Esophagus mucosa (tissue), 1 donor: ENCODE measurements around the gene MAD1L1. TPM values are rescaled to one million over a fixed set of nuclear protein-coding genes. Genes with fewer than 3 reads are reported as not detected.
"Not testable (repeated sequence)": the region's sequence is repeated elsewhere in the genome, so short reads cannot be mapped to it uniquely, and the experiment has no call there.

Experiments used
- ATAC-seq: fragments of 200-7000 bp; cut with Tn5 transposase; one replicate; pipeline ENCODE4 v1.9.1; 2020
- total RNA-seq: library from RNA; stranded (reverse); gene quantifications from one replicate; pipeline ENCODE4 v1.2.4, GENCODE V29; 2023
- donor health status: DM: yes; HTN: yes; CAD: no.

MAD1L1 gene
- total RNA-seq, 1 donor from 2014 or later, result 23.7 TPM

GRCh38 chr7:2059964-2060700 is 172.6 kb downstream of the MAD1L1 start:
- no peak for ATAC-seq

DNA sequence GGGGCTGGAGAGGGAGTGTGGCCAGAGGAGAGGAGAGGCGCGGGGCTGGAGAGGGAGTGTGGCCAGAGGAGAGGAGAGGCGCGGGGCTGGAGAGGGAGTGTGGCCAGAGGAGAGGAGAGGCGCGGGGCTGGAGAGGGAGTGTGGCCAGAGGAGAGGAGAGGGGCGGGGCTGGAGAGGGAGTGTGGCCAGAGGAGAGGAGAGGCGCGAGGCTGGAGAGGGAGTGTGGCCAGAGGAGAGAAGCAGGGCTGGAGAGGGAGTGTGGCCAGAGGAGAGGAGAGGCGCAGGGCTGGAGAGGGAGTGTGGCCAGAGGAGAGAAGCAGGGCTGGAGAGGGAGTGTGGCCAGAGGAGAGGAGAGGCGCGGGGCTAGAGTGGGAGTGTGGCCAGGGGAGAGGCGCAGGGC is 174.5 kb downstream of the MAD1L1 start:
- ATAC-seq, result not testable (repeated sequence)

- ATAC-seq, result no peak
Measured at GRCh38 chr7:2055956-2056355, 176.8 kb downstream of the MAD1L1 start.

DNA sequence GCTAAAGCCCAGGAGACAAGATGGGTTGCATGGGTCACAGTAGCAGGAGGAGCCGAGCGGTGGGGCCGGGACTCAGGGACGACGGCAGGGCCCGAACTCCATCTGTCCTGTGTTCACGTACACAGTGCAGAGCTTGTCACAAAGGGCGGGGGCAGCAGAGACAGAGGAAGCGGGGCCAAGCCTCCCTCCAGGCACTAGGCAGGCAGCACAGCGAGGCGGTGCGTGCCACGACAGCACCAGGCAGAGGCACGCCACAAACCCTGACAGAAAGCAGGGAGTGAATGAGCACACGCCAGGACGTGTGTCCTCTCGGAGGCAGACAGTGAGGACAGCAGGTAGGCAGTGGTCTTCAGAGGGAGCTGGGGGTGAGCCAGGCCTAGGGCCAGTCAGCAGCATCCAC is 177.8 kb downstream of the MAD1L1 start:
- ATAC-seq, result peak; percentile 66

DNA sequence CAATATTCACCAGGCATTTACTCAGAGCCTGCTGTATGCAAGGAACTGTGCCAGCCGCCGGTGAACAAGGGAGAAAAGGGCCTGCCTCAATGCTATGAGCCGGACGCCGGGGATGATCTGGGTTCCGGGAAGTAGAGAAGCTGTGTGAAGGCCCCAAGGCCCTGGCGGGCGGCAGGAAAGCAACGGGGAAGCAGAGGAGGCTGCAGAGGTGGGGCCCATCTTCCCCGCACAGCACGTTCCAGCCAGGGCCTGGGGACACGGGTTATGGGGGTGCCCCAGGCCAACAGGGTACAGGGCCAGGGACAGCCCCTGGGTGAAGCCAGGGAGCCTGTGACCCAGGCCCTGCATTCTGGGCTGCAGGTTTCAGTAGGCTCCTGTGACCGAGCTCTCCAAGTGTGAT is 179.3 kb downstream of the MAD1L1 start:
- ATAC-seq, result no peak

DNA sequence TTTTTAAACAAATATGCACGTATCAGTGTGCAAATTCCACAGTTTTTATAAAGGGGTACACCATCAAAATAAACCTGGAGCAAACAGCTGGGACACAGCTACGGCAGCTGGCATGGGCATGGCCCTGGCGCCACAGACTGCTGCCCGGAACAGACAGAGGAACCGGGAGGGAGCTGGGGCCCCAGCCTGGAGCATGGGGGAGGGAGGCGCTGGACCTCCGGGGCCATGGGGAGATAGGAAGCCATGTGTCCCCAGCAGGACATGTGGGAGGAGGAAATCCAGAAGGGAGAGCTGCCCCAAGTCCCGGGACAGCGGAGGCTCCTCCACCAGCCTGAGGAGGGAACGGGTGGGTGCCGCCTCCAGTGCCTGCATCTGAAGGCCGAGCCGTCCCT is 180.1 kb downstream of the MAD1L1 start:
- no peak for ATAC-seq

DNA sequence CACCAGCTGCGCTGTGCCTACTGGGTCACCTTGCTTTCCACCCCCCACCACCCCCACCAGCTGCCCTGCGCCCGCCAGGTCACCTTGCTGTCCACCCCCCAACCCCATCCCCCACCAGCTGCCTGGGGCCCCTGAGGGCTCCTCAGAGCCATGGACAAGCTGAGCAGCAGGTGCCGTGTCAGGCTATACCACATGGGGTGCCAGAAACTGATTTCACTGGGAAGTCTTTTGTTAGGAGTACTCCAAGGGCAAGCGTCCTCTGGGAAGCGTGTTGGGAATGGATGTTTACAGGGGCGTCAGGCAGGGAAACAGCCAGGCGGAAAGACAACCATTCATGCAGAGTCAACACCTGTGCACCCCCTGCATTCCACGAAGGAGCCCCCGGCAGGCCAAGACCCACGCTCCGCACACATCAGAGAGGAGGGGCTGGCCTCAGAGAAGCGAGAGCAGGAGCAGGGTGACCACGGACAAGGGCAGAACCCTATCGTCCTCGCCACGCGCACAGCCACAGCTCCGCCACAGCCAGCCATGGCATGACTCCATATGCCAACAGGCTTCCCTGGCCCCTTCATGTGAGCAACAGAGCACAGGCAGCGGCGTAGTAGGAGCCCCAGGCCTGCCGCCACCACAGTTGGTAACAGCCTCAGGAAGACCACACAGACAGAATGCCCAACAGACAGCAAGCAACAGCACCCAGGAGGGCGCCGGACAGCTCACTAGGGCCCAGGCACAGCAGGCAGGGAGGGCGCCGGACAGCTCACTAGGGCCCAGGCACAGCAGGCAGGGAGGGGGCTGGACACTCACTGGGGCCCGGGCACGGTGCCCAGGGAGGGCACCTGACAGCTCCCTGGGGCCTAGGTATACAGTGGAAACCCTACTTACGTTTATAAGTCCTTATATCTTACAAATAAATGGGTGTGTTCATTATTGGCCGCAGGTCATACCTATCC is 180.8 kb downstream of the MAD1L1 start:
- no peak for ATAC-seq

- no peak for ATAC-seq
Measured at GRCh38 chr7:2050511-2050866, 182.3 kb downstream of the MAD1L1 start.

DNA sequence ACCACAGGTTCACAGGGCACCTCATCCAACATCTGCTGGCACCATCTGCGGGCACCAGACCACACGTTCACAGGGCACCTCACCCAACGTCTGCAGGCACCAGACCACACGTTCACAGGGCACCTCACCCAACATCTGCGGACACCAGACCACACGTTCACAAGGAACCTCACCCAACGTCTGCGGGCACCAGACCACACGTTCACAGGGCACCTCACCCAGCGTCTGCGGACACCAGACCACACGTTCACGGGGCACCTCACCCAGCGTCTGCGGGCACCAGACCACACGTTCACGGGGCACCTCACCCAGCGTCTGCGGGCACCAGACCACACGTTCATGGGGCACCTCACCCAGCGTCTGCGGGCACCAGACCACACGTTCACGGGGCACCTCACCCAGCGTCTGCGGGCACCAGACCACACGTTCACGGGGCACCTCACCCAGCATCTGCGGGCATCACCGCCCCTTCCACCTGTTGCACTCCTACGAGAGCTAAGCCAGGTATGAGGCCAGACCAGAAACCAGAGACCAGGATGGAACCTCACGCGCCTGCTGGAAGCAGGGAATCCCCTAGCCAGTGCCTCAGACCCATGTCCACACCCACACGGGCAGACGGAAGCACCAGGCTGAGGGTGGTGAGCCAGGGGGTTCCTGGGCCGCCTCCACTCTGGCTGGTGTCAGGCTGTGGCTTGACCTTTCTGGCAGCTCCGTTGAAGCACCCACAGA is 182.8 kb downstream of the MAD1L1 start:
- ATAC-seq, result no peak

GRCh38 chr7:2049111-2049781 is 183.5 kb downstream of the MAD1L1 start:
- ATAC-seq, result peak; percentile 30

DNA sequence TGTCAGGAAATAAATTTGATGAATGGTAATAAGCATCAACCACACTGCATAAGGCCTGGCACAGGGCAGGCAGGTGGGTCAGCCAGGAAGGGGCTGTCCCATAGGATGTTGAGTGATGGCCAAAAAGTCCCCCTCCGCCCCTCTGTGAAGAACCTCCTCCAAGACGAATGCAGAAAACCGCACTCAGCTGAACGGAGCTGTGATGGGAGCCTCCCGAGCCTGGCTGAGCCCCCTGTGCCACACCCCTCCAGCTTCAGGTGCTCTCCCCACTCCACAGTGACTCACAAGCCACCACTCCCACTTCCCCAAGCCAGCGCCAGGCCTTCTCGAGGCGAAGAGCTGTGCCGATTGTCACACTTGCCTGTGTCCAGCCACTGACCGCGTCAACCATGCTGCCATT is 184.2 kb downstream of the MAD1L1 start:
- ATAC-seq, result peak; percentile 71

GRCh38 chr7:2048006-2048405 is 184.7 kb downstream of the MAD1L1 start:
- ATAC-seq, result no peak

DNA sequence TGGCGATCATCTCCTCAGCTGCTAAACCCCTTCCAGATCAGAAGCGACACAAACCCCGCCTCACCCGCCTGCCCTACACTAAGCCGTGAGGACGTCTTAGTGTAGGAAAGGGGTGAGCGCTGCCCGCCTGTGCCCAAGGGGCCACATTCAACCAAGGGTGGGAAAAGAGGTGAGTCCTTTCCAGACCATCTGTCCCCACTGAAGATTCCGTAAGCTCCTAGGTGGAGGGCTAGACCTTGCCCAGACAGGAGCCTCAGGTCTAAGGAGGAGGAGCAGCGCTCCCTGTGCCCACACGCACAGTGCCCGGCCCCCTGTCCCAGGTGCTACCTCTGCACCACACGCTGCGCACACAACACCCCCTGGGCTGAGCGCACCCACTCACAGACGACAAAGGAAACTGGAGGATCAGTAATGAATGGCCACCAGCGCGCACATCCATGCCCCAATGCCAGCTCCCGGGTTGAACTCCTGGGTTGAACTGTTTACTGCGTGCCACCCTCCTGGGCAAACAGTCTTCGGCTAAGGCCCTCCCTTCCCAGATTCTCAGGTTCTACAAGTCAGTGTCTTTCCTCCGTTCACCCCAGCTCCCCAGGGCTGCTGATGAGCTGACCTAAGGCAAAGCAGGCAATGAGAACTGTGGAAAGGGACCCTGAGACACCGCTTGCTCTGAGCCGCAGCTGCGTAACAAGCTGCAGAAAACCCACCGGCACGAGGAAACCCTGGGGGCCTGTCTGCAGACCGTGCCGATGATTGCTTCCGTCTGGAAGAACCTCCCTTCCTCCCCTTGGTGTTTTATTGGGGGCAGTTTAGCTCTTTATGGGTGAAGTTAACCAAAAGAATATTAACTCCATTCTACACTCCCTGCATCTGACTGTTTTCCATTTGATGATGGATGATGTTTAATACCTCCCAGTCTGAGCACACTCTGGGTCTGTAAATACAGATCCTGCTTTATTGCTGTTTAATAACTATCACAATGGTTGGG is 185.9 kb downstream of the MAD1L1 start:
- no peak for ATAC-seq

DNA sequence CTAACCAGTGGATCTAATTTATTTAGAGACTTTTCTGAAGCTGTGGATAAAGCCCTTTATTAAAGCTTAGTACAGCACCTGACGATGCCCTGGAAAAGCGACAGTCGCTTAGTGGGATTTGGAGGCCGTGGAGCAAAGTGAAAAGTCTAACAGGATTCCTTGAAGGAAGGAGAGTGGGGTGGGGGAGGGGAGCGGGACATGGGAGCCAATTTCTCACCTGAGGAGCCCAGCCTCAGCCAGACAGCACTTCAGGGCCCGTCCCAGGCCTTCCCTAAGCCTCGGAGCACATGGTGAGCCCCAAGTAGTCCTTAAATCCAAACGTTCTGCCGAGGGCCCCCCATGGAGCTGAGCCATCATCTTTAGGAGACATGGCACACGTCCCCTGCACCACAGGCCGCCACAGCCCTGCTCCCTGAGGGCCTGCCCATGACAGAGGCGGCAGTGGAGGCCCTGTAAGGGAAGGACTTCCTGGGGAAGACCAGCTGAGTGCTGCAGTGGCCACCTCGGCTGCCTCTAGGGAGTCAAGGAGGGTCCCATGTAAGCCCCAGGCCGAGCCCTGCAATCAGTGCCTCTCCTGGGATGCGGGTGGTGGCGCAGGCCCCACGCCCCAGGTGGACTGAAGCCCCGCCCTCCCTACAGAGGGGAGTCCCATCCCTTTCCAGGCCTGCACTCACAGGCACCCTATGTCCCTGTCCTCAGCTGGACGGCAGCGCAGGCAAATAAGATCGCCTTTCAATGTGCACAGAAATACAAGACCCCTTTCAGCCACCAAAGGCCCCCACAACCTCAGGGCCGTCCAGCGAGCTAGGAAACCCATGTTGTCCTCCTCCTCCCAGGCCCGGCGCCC is 187.0 kb downstream of the MAD1L1 start:
- no peak for ATAC-seq

DNA sequence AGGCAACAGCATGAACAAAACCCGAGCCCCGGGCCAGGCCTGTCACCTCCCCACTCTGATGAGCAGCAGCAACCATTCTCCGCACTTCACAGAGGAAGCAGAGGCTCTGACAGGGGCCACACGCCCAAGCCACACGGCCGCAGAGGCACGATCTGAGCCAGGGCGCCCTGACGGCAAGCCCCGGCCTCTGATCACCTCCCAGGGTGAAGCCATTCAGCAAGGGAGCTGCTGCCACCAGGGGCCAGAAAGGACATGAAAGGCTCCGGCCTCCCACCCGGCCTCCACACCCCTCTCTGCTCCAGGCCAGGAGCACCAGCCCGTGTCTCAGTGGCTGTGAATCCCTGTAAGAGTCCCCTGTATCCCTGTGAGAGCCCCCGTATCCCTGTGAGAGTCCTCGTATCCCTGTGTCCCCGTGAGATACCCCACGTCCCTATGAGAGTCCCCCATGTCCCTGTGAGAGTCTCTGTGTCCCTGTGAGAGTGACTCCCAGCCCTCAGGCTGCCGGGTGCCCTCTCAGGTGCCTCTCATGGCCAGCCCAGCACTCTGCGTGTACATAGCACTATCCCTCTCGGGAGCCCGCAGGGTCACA is 187.8 kb downstream of the MAD1L1 start:
- ATAC-seq, result no peak

DNA sequence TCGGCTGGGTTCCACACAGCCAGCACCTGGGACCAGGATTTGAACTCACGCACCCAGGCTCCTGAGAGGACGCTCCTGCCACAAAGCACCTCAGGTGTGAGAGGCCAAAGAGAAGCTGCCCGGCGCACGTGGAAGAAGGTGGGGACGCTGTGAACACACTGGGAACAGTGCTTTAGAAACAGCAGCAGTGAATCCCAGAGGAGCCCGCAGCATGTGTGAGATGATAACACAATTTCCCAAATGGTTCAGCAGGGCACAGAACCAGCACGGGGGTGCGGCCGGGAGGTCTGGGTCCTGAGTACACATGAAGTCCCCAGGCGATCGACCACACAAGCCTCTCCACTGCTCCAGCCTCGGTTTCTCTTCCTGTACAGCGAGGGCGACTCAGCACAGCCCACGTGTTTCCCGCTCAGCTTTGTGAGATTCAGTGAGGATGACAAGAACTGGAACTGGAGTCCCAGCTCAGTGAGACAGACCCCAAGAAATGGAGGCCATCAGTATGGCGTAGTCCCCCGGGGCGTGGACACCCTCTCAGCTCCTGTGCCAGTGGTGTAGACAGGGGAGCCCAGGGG is 188.3 kb downstream of the MAD1L1 start:
- no peak for ATAC-seq

GRCh38 chr7:2043316-2044039 is 189.3 kb downstream of the MAD1L1 start:
- no peak for ATAC-seq

DNA sequence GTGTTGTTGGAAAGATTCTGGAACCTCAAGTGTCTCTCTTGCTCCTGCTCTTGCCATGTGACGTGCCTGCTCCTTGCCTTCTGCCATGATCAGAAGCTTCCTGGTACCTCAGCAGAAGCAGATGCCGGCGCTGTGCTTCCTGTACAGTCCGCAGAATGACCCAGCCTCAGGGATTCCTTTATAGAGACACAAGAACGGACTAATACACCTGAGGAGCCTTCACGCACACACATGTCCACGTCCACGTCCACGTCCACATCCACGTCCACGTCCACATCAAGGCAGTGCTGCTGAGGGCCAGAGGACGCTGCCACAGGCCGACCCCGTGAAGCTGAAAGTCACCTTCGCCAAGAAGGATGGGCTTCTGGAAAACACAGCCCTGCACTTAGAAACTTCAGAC is 190.1 kb downstream of the MAD1L1 start:
- ATAC-seq, result no peak
